ENCODE measurements around the gene PSMD3. TPM values are rescaled to one million over a fixed set of nuclear protein-coding genes. Genes with fewer than 3 reads are reported as not detected.

PSMD3 gene
- total RNA-seq, 1 donor, result 94.8 TPM

- H3K9me3 ChIP-seq (ENCODE audit: low read depth, low read length), result no peaks in the 10 kb centered on the region
- H3K36me3 ChIP-seq (ENCODE audit: insufficient read depth, low read length), result peaks cover under 1% of the 10 kb centered on the region
- peaks cover 32% of the 10 kb centered on the region for H3K79me2 ChIP-seq (ENCODE audit: insufficient read depth, low read length)
- H3K4me1 ChIP-seq (ENCODE audit: insufficient read depth, low read length), result peaks cover 25% of the 10 kb centered on the region
- H3K27me3 ChIP-seq (ENCODE audit: insufficient read depth, low read length), result no peaks in the 10 kb centered on the region
- peak; percentile 94 for DNase-seq (ENCODE audit: insufficient read length, low spot score, missing footprints)
- peak overlapping the region; percentile 0 for H2AFZ ChIP-seq (ENCODE audit: low read length)
- H3K4me3 ChIP-seq (ENCODE audit: insufficient read depth, low read length), result peak overlapping the region; percentile 70
- H4K20me1 ChIP-seq (ENCODE audit: insufficient read depth, low read length), result peaks cover 22% of the 10 kb centered on the region
- peak overlapping the region; percentile 69 for H3K27ac ChIP-seq (ENCODE audit: low read depth, low read length)
- peak overlapping the region; percentile 96 for H3K4me2 ChIP-seq (ENCODE audit: insufficient read depth, low read length)
- no peak for TF ChIP-seq CTCF (IDR thresholded peaks at IDR 0.05; ENCODE audit: extremely low read depth, low read depth, low read length)
Observed at GRCh38 chr17:39979016-39979670, 1.5 kb upstream of the PSMD3 start.

GRCh38 chr17:39979893-39980350 is 685 bp upstream of the PSMD3 start:
- H3K79me2 ChIP-seq (ENCODE audit: insufficient read depth, low read length), result peaks cover 39% of the 10 kb centered on the region
- H4K20me1 ChIP-seq (ENCODE audit: insufficient read depth, low read length), result peaks cover 22% of the 10 kb centered on the region
- H3K27me3 ChIP-seq (ENCODE audit: insufficient read depth, low read length), result no peaks in the 10 kb centered on the region
- DNase-seq (ENCODE audit: insufficient read length, low spot score, missing footprints), result no peak
- no peaks in the 10 kb centered on the region for H3K9me3 ChIP-seq (ENCODE audit: low read depth, low read length)
- peak overlapping the region; percentile 96 for H3K4me2 ChIP-seq (ENCODE audit: insufficient read depth, low read length)
- H3K27ac ChIP-seq (ENCODE audit: low read depth, low read length), result peak overlapping the region; percentile 69
- H3K4me3 ChIP-seq (ENCODE audit: insufficient read depth, low read length), result peak overlapping the region; percentile 70
- no peak for TF ChIP-seq CTCF (IDR thresholded peaks at IDR 0.05; ENCODE audit: extremely low read depth, low read depth, low read length)
- H3K36me3 ChIP-seq (ENCODE audit: insufficient read depth, low read length), result peaks cover 9% of the 10 kb centered on the region
- H3K4me1 ChIP-seq (ENCODE audit: insufficient read depth, low read length), result peaks cover 25% of the 10 kb centered on the region
- H2AFZ ChIP-seq (ENCODE audit: low read length), result peak overlapping the region; percentile 85

- H4K20me1 ChIP-seq (ENCODE audit: insufficient read depth, low read length), result peaks cover 25% of the 10 kb centered on the region
- DNase-seq (ENCODE audit: insufficient read length, low spot score, missing footprints), result no peak
- H3K79me2 ChIP-seq (ENCODE audit: insufficient read depth, low read length), result peaks cover 46% of the 10 kb centered on the region
- no peaks in the 10 kb centered on the region for H3K9me3 ChIP-seq (ENCODE audit: low read depth, low read length)
- peak overlapping the region; percentile 99 for H3K4me2 ChIP-seq (ENCODE audit: insufficient read depth, low read length)
- H3K36me3 ChIP-seq (ENCODE audit: insufficient read depth, low read length), result peaks cover 22% of the 10 kb centered on the region
- H3K27ac ChIP-seq (ENCODE audit: low read depth, low read length), result peak overlapping the region; percentile 91
- H3K4me3 ChIP-seq (ENCODE audit: insufficient read depth, low read length), result peak overlapping the region; percentile 96
- no peak for TF ChIP-seq CTCF (IDR thresholded peaks at IDR 0.05; ENCODE audit: extremely low read depth, low read depth, low read length)
- H3K27me3 ChIP-seq (ENCODE audit: insufficient read depth, low read length), result no peaks in the 10 kb centered on the region
- peaks cover 25% of the 10 kb centered on the region for H3K4me1 ChIP-seq (ENCODE audit: insufficient read depth, low read length)
- H2AFZ ChIP-seq (ENCODE audit: low read length), result peak overlapping the region; percentile 51
Observed at GRCh38 chr17:39981207-39981741, 667 bp downstream of the PSMD3 start.

- H4K20me1 ChIP-seq (ENCODE audit: insufficient read depth, low read length), result peaks cover 25% of the 10 kb centered on the region
- H3K27ac ChIP-seq (ENCODE audit: low read depth, low read length), result peak overlapping the region; percentile 91
- TF ChIP-seq CTCF (IDR thresholded peaks at IDR 0.05; ENCODE audit: extremely low read depth, low read depth, low read length), result no peak
- H3K79me2 ChIP-seq (ENCODE audit: insufficient read depth, low read length), result peaks cover 46% of the 10 kb centered on the region
- peak overlapping the region; percentile 96 for H3K4me3 ChIP-seq (ENCODE audit: insufficient read depth, low read length)
- peaks cover 25% of the 10 kb centered on the region for H3K4me1 ChIP-seq (ENCODE audit: insufficient read depth, low read length)
- peak overlapping the region; percentile 99 for H3K4me2 ChIP-seq (ENCODE audit: insufficient read depth, low read length)
- DNase-seq (ENCODE audit: insufficient read length, low spot score, missing footprints), result no peak
- H2AFZ ChIP-seq (ENCODE audit: low read length), result no peak overlapping the region
- no peaks in the 10 kb centered on the region for H3K27me3 ChIP-seq (ENCODE audit: insufficient read depth, low read length)
- peaks cover 28% of the 10 kb centered on the region for H3K36me3 ChIP-seq (ENCODE audit: insufficient read depth, low read length)
- H3K9me3 ChIP-seq (ENCODE audit: low read depth, low read length), result no peaks in the 10 kb centered on the region
Observed at GRCh38 chr17:39981766-39982375, 1.3 kb downstream of the PSMD3 start.

Measured in osteoblast (primary cell).